KG1 (cell line): ENCODE measurements around the gene LIMCH1.
"Not testable (repeated sequence)": the region's sequence is repeated elsewhere in the genome, so short reads cannot be mapped to it uniquely, and the experiment has no call there.

ENCODE experiments used
- DNase-seq: peaks from one replicate; lab custom pipeline; 2025; lab: John Stamatoyannopoulos, UW

LIMCH1 gene

GRCh38 chr4:41723286-41723685 lies 185.3 kb downstream of the LIMCH1 start:
- no peak for DNase-seq

GRCh38 chr4:41725254-41725653 lies 187.3 kb downstream of the LIMCH1 start:
- no peak for DNase-seq

- no peak for DNase-seq
These were observed 190.1 kb downstream of the LIMCH1 start for GRCh38 chr4:41727861-41728572.

- no peak for DNase-seq
These were observed 190.6 kb downstream of the LIMCH1 start for GRCh38 chr4:41728573-41728913.

GRCh38 chr4:41731569-41732126 lies 193.7 kb downstream of the LIMCH1 start:
- DNase-seq, result no peak

GRCh38 chr4:41734371-41734770 lies 196.4 kb downstream of the LIMCH1 start:
- DNase-seq, result no peak

- DNase-seq, result not testable (repeated sequence)
These were observed 199.5 kb downstream of the LIMCH1 start for GRCh38 chr4:41737491-41737890.

- DNase-seq, result no peak
These were observed 203.4 kb downstream of the LIMCH1 start for GRCh38 chr4:41741354-41741753.

- no peak for DNase-seq
These were observed 206.8 kb downstream of the LIMCH1 start for GRCh38 chr4:41744572-41745291.

GRCh38 chr4:41745292-41746024 lies 207.5 kb downstream of the LIMCH1 start:
- no peak for DNase-seq

- no peak for DNase-seq
These were observed 208.1 kb downstream of the LIMCH1 start for GRCh38 chr4:41746025-41746439.

GRCh38 chr4:41746440-41747229 lies 208.7 kb downstream of the LIMCH1 start:
- DNase-seq, result no peak

- no peak for DNase-seq
These were observed 209.5 kb downstream of the LIMCH1 start for GRCh38 chr4:41747230-41748055.

GRCh38 chr4:41748074-41748570 lies 210.2 kb downstream of the LIMCH1 start:
- DNase-seq, result no peak

- DNase-seq, result no peak
These were observed 210.9 kb downstream of the LIMCH1 start, which contains the start of gene PHOX2B for GRCh38 chr4:41748571-41749475. Gene PHOX2B, minus strand, starts transcription at chr4:41748725. Its CDS starts 115 bp downstream, at chr4:41748610.

GRCh38 chr4:41749631-41750039 lies 211.7 kb downstream of the LIMCH1 start:
- DNase-seq, result no peak
